Neural progenitor cell (in vitro differentiated cells): ENCODE results near the gene TNS3. TPM values are rescaled to one million over a fixed set of nuclear protein-coding genes. Genes with fewer than 3 reads are reported as not detected.

Source experiments
- DNase-seq: peaks from one replicate; pipeline ENCODE4 v3.0.0-alpha.2; 2016; ENCODE audit warnings: low spot score
- H2AFZ ChIP-seq: fragments of 200-600 bp; sonication (generic); replicated peaks from 2 replicates; pipeline ENCODE4 v1.6.1; 2016; ENCODE audit warnings: antibody characterized with exemption
- H3F3A ChIP-seq: fragments of 200-600 bp; sonication (generic); 2 replicates; pipeline ENCODE4 v1.6.1; 2016; ENCODE audit warnings: antibody characterized with exemption, low read depth
- H3K27ac ChIP-seq: fragments of 200-600 bp; sonication (generic); 2 replicates; pipeline ENCODE4 v1.5.1; 2016; ENCODE audit warnings: mild to moderate bottlenecking
- H3K27me3 ChIP-seq: fragments of 200-600 bp; sonication (generic); 2 replicates; pipeline ENCODE4 v1.6.1; 2016; ENCODE audit warnings: mild to moderate bottlenecking, moderate library complexity
- H3K36me3 ChIP-seq: fragments of 200-600 bp; sonication (generic); 2 replicates; pipeline ENCODE4 v1.5.1; 2016
- H3K4me1 ChIP-seq: fragments of 200-600 bp; sonication (generic); 2 replicates; pipeline ENCODE4 v1.6.1; 2016; ENCODE audit warnings: mixed run types
- H3K4me2 ChIP-seq: fragments of 200-600 bp; sonication (generic); 2 replicates; pipeline ENCODE4 v1.6.1; 2016
- H3K4me3 ChIP-seq: fragments of 200-600 bp; sonication (generic); 2 replicates; pipeline ENCODE4 v1.5.1; 2016
- H3K79me2 ChIP-seq: fragments of 200-600 bp; sonication (generic); 2 replicates; pipeline ENCODE4 v1.6.1; 2016; ENCODE audit warnings: low read depth
- H3K9ac ChIP-seq: fragments of 200-600 bp; sonication (generic); 2 replicates; pipeline ENCODE4 v1.6.1; 2016
- H3K9me3 ChIP-seq: fragments of 200-600 bp; sonication (generic); 2 replicates; pipeline ENCODE4 v1.5.1; 2016; ENCODE audit warnings: low read depth
- H4K20me1 ChIP-seq: fragments of 200-600 bp; sonication (generic); 2 replicates; pipeline ENCODE4 v1.6.1; 2016; ENCODE audit warnings: low read depth
- H3K27ac Mint-ChIP-seq: 3 replicates; pipeline ENCODE4 v1.8.0; 2021; ENCODE audit warnings: mixed read lengths
- H3K27me3 Mint-ChIP-seq: 2 replicates; pipeline ENCODE4 v1.8.0; 2022; ENCODE audit warnings: low read depth, mild to moderate bottlenecking, inconsistent platforms, moderate library complexity, mixed read lengths; ENCODE audit not compliant: insufficient read depth
- H3K36me3 Mint-ChIP-seq: 3 replicates; pipeline ENCODE4 v1.8.0; 2021; ENCODE audit warnings: mixed read lengths
- H3K4me1 Mint-ChIP-seq: 3 replicates; pipeline ENCODE4 v1.8.0; 2021; ENCODE audit warnings: mixed read lengths
- H3K4me3 Mint-ChIP-seq: 3 replicates; pipeline ENCODE4 v1.8.0; 2021; ENCODE audit warnings: mild to moderate bottlenecking, moderate library complexity, mixed read lengths
- H3K9me3 Mint-ChIP-seq: 3 replicates; pipeline ENCODE4 v1.8.0; 2020; ENCODE audit warnings: mixed read lengths
- EZH2 ChIP-seq: fragments of 200-600 bp; sonication (generic); IDR thresholded peaks from 2 replicates; pipeline ENCODE4 v1.6.1; 2017; ENCODE audit warnings: antibody characterized with exemption, mild to moderate bottlenecking, moderate library complexity
- EZH2phosphoT487 ChIP-seq: fragments of 200-600 bp; sonication (generic); IDR thresholded peaks from 2 replicates; pipeline ENCODE4 v1.6.1; 2017; ENCODE audit warnings: antibody characterized with exemption
- total RNA-seq: library from RNA; depleted of rRNA; stranded (reverse); fragments of >200 nt; gene quantifications from 2 replicates; pipeline ENCODE4 v1.2.3, GENCODE V29; 2015; ENCODE audit warnings: low replicate concordance
- TF ChIP-seq, protein P1 (sequence below): fragments of 200-600 bp; sonication (generic); IDR thresholded peaks from 2 replicates; pipeline ENCODE4 v1.5.1; 2017; ENCODE audit warnings: antibody characterized with exemption, mild to moderate bottlenecking

Gene TNS3
- total RNA-seq, 1 donor from 2014 or later = 15.0 TPM

DNA sequence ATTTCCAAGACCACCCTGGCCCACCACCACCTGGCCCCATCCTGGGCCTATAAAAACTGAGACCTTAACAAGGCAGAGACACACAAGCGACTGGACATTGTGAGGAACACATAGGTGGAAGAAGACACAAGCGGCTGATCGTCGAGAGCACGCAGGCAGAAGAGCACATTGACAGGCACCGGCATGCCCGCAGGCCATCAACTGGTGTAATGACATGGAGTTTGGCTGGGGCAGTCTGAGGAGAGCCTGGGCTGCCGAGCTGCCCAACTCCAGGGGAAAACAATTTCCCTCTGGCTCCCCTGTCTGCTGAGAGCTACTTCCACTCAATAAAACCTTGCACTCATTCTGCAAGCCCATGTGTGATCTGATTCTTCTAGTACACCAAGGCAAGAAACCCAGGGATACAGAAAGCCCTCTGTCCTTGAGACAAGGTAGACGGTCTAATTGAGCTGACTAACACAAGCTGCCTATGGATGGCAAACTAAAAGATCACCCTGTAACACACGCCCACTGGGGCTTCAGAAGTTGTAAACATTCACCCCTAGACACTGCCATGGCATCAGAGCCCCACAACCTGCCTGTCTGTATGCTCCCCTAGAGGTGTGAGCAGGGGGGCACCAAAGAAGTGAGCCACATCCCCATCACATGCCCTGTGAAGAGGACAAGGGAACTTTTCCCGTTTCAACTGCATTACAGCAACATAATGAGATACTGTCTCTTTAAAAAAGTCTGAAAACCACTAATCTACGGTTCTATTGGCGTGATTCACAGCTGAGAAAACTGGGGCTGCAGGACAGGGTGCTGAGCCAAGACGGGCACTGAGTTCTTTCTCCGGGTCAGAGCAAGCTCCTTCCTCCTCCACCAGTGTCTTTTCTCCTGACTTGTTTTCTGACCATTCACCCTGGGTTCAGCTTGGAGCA, 18.5 kb upstream of the TNS3 start:
- Histone ChIP-seq H3K4me1 (no peaks in the 10 kb centered on the region), H3K4me2 (no peak overlapping the region), H3K9ac (no peak overlapping the region), H3K9me3 (no peaks in the 10 kb centered on the region), H3F3A (peaks cover 4% of the 10 kb centered on the region), H3K27ac (no peak overlapping the region), H3K27me3 (no peaks in the 10 kb centered on the region), H3K36me3 (no peaks in the 10 kb centered on the region), H4K20me1 (no peaks in the 10 kb centered on the region), H2AFZ (peak overlapping the region; percentile 14), H3K4me3 (no peak overlapping the region), H3K79me2 (no peaks in the 10 kb centered on the region)
- peaks cover 6% of the 10 kb centered on the region for H3K9me3 Mint-ChIP-seq
- H3K4me3 Mint-ChIP-seq = no peak overlapping the region
- H3K36me3 Mint-ChIP-seq = no peaks in the 10 kb centered on the region
- H3K27me3 Mint-ChIP-seq = peaks cover 2% of the 10 kb centered on the region
- TF ChIP-seq EZH2phosphoT487 (no peak), EZH2 (no peak)
- TF ChIP-seq, protein P1, sequence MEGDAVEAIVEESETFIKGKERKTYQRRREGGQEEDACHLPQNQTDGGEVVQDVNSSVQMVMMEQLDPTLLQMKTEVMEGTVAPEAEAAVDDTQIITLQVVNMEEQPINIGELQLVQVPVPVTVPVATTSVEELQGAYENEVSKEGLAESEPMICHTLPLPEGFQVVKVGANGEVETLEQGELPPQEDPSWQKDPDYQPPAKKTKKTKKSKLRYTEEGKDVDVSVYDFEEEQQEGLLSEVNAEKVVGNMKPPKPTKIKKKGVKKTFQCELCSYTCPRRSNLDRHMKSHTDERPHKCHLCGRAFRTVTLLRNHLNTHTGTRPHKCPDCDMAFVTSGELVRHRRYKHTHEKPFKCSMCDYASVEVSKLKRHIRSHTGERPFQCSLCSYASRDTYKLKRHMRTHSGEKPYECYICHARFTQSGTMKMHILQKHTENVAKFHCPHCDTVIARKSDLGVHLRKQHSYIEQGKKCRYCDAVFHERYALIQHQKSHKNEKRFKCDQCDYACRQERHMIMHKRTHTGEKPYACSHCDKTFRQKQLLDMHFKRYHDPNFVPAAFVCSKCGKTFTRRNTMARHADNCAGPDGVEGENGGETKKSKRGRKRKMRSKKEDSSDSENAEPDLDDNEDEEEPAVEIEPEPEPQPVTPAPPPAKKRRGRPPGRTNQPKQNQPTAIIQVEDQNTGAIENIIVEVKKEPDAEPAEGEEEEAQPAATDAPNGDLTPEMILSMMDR = no peak
- no peaks in the 10 kb centered on the region for H3K4me1 Mint-ChIP-seq
- DNase-seq = no peak
- peak overlapping the region; percentile 61 for H3K27ac Mint-ChIP-seq

DNA sequence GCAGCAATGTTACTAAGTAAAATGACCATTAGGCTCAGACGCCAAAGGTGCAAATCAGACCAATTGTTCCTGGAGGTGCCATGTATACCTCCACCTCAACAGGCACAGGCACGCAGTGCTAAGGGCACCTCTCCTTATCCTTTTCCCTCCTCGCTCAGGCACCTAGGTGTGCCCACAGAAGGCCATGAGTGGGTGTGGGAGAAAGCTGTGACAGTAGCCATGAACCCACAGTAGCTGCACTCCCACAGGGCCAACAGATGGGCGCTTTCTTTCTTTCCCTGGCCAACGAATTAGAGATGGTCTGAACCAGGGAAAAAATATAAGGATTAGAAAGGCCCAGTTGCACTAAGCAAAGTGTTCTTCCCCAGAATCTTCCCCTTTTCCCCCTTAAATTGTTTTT, 15.5 kb upstream of the TNS3 start:
- no peak for DNase-seq
- Mint-ChIP-seq H3K4me3 (no peak overlapping the region), H3K27ac (peak overlapping the region; percentile 16), H3K36me3 (no peaks in the 10 kb centered on the region), H3K27me3 (peaks cover 3% of the 10 kb centered on the region), H3K9me3 (peaks cover 6% of the 10 kb centered on the region), H3K4me1 (no peaks in the 10 kb centered on the region)
- H4K20me1 ChIP-seq = no peaks in the 10 kb centered on the region
- peaks cover 4% of the 10 kb centered on the region for H3F3A ChIP-seq
- H2AFZ ChIP-seq = no peak overlapping the region
- no peaks in the 10 kb centered on the region for H3K4me1 ChIP-seq
- no peaks in the 10 kb centered on the region for H3K9me3 ChIP-seq
- no peaks in the 10 kb centered on the region for H3K27me3 ChIP-seq
- no peak overlapping the region for H3K4me3 ChIP-seq
- no peak overlapping the region for H3K4me2 ChIP-seq
- TF ChIP-seq EZH2phosphoT487 = no peak
- TF ChIP-seq EZH2 = no peak
- TF ChIP-seq, protein P1 = no peak
- H3K79me2 ChIP-seq = no peaks in the 10 kb centered on the region
- no peak overlapping the region for H3K9ac ChIP-seq
- H3K36me3 ChIP-seq = no peaks in the 10 kb centered on the region
- H3K27ac ChIP-seq = no peak overlapping the region

- TF ChIP-seq EZH2 (no peak), EZH2phosphoT487 (no peak)
- TF ChIP-seq, protein P1 = no peak
- H2AFZ ChIP-seq = no peak overlapping the region
- H3K4me2 ChIP-seq = no peak overlapping the region
- peaks cover 6% of the 10 kb centered on the region for H3K4me1 Mint-ChIP-seq
- H3K36me3 Mint-ChIP-seq = no peaks in the 10 kb centered on the region
- no peaks in the 10 kb centered on the region for H3K36me3 ChIP-seq
- no peak overlapping the region for H3K4me3 ChIP-seq
- no peaks in the 10 kb centered on the region for H3K9me3 ChIP-seq
- no peak overlapping the region for H3K4me3 Mint-ChIP-seq
- no peak overlapping the region for H3K27ac Mint-ChIP-seq
- H3K4me1 ChIP-seq = peaks cover 5% of the 10 kb centered on the region
- no peaks in the 10 kb centered on the region for H3K79me2 ChIP-seq
- H3K27me3 Mint-ChIP-seq = peaks cover 8% of the 10 kb centered on the region
- H4K20me1 ChIP-seq = no peaks in the 10 kb centered on the region
- no peaks in the 10 kb centered on the region for H3F3A ChIP-seq
- no peak overlapping the region for H3K27ac ChIP-seq
- peaks cover 6% of the 10 kb centered on the region for H3K9me3 Mint-ChIP-seq
- no peaks in the 10 kb centered on the region for H3K27me3 ChIP-seq
- H3K9ac ChIP-seq = no peak overlapping the region
- no peak for DNase-seq
These were observed 14.7 kb upstream of the TNS3 start for GRCh38 chr7:47596502-47597202.
